CD4-positive, alpha-beta T cell treated with Interleukin-4 for 1 hour (primary cell): ENCODE results near the gene RAD54L2.
"Not testable (repeated sequence)": the region's sequence is repeated elsewhere in the genome, so short reads cannot be mapped to it uniquely, and the experiment has no call there.

ENCODE experiments used
- DNase-seq, 2 donors: peaks; one replicate each; pipeline ENCODE4 v3.0.0-alpha.2; 2020 to 2022

The RAD54L2 gene

DNA sequence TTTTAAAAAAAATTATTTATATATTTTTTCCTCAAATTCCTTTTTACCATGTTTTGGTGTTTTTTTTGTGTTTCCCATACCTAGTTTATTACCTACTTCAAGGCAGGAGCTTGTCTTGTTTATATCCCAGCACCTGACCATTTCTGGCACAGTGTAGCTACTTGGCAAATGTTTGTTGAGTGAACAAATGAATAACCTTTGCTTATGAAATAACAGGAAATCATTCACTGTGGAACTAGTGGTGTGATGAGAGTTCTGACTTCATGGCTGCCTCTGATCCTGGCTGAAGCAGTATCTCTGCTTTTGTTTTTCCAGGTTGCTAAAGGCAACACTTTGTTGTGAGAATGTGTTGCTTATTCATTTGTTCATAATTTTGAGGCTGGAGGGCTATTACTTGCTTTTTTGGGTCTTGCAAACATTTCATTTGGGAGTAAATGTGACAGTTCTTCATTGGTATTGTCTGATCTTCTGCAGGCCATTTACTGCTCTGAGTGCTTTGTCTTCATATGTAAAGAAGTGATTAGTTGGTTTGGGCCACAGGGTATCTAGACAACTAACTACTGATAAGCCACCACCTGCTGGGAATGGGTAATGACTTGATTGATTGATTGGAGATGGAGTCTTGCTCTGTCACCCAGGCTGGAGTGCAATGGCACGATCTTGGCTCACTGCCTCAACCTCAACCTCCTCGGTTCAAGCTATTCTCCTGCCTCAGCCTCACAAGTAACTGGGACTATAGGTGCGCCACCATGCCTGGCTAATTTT is 5.7 kb downstream of the RAD54L2 start:
- no peak for DNase-seq

DNA sequence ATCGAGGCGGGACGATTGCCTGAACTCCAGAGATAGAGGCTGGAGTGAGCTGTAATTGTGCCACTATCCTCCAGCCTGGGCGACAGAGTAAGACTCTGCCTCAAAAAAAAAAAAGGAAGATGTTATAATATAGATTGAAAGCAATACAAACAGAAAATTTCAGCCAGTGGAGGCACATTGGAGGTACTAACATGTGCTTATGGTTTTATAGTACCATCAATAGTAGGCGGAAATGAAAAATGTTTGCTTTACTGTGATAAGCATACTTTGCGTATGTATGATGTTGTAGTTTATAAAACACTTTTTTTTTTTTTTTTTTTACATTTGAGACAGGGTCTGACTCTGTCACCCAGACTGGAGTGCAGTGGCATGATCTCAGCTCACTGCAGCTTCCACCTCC is 8.8 kb downstream of the RAD54L2 start:
- no peak for DNase-seq

DNA sequence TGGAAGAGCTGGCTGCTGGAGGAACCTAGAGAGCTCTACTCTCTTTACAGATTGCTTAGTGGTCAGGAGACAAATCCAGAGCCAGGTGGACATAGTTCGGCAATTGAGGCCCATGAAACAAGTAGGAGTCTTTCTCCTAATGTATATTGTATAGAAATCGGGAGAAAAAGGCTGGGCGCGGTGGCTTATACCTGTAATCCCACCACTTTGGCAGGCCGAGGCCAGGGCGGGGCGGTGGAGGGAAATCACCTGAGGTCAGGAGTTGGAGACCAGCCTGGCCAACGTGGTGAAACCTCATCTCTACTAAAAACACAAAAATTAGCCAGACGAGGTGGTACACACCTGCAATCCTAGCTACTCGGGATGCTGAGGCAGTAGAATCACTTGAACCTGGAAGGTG is 10.8 kb downstream of the RAD54L2 start:
- DNase-seq: no peak

DNA sequence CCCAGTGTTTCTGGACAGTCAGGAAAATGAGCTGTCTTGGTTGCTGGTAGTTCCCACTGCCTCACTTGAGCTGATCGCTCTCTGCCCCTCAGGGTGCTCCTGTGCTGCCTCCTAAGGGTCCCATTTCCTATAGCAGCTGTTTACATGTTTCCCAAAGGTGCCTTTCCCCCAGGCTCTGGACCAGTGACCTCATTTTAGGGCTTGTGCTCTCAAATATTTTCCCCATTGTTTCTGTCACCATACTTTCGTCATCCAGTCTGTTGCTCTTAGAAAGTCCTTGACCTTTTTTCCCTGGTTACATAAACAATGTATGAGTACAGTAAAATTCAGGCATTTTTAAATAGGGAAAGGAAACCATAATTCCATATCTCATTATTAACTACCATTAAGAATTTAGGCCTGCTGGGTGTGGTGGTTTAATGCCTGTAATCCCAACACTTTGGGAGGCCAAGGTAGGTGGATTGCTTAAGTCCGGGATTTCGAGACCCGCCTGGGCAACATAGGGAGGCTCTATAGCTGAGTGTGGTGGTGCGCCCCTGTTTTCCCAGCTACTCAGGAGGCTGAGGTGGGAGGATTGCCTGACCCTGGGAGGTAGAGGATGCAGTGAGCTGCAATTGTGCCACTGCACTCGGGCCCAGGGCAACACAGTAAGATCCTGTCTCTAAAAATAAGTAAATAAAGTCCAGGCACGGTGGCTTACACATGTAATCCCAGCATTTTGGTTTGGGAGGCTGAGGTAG is 11.7 kb downstream of the RAD54L2 start:
- no peak for DNase-seq

DNA sequence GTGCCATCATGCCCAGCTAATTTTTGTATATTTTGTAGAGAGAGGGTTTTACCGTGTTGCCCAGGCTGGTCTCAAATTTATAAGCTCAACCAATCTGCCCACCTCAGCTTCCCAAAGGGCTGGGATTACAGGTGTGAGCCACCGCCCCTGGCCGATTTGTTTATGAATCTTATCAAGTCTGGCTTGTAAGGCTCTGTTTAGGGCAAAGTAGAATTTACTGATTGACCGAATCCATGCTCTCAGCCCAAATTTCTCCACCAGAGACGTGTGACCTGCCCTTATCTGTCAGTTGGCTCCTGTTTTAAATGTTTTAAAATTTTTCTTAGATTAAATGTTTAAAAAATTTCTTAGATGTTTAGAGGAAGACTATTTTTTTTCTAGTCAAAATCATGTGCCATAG is 19.5 kb downstream of the RAD54L2 start:
- no peak for DNase-seq

DNA sequence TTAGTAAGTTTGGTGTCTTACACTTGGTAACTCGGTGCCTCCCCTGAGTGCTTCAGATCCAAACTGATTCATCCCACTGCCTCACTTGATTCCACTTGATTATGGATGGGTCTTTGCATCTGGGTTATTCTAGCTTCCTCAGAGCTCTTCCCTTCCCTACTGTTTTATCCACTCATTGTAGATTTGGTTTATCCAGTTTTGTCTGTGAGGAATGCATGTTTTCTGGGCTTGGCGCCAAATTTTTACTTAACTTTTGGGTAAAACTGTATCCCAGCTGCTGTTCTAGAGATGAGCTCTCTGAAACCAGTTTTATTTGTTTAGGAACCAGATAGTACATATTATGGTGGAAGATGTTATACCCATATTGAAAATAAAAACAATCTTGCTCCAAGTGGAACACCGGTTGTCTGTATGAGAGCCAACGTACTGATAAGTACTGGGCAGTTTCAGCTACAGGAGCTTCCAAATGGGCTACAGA is 20.9 kb downstream of the RAD54L2 start:
- no peak for DNase-seq

DNA sequence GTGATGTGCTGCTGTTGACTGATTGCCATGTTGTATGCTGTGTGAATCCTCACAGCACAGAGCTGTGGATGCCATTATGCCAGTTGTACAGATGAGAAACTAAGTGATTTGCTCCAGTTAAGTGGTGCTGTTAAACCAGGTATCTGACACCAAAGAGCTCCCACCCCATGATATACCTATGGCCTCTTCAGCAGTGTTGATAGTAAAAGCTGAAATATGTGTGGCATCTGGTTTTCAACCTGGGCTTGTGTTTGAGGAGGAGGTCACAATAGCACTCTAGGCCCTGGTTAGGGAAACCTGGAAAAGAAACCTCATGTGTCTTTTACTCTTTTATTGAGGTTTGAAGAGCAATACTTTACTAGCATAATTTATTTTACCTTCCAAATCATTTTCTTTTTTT is 21.4 kb downstream of the RAD54L2 start:
- no peak for DNase-seq

DNA sequence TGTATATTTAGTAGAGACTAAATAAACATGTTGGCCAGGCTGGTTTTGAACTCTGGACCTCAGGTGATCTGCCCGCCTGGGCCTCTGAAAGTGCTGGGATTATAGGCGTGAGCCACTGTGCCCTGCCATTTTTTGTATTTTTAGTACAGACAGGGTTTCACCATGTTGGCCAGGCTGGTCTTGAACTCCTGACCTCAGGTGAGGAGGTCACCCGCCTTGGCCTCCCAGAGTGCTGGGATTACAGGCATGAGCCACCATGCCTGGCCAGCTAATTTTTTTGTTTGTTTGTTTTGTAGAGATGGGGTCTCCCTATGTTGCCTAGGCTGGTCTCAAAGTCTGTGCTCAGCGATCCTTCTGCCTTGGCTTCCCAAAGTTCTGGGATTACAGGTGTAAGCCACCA is 23.9 kb downstream of the RAD54L2 start:
- DNase-seq: not testable (repeated sequence)

DNA sequence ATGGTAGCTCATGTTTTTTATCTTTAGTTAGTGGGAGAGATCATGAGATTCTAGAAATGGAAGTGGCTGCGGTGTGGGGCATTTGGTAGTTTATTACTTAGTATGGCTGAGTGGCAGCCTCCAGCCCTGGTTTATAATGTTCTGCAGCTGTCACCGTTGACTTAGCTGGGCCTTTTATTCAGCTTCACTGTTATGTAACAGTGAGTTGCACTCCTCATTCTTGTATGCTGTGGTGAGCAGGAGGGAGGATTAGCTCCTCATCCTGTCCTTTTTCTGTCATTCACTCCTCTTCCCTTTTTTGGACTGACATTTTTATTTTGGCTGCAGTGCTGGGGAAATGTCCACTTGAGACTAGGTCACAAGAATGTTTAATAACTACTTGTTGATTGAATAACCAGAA is 29.5 kb downstream of the RAD54L2 start:
- no peak for DNase-seq

DNA sequence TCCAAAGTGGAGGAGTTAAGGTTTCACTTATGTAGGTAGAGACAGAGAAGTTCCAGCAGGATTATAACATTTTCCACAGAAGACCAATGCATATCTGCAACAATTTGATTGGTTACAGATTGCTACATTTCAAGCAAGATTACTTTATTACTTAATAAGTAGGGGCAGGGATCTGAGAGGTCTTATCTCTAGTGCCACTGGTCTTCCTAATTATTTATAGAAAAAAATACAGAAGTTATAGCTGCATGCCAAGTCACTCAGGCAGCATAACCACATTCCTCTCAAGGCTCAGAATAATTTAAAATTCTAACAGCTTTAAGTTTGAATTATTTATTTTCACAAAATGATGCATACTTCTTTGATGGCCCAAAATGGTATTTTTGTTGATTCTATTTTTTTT is 30.5 kb downstream of the RAD54L2 start:
- no peak for DNase-seq

DNA sequence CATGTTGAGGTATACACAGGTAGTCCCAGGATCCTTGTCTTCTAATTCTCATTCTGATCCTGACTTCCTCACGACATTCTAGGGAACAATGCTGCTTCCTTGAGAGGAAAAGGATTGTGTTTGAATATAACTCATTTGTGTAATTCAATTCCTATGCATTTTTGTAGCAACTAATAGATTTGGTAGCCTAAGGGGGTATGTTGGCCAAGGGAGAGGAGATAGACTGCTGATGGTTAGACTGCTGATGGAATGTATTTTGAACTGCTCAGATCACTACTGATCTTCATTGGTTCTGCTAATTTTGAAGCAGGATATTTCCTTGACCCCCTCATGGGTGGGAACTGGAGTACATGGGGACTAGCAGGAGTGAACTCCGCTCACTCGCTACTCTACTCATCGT is 39.7 kb downstream of the RAD54L2 start:
- DNase-seq: no peak

DNA sequence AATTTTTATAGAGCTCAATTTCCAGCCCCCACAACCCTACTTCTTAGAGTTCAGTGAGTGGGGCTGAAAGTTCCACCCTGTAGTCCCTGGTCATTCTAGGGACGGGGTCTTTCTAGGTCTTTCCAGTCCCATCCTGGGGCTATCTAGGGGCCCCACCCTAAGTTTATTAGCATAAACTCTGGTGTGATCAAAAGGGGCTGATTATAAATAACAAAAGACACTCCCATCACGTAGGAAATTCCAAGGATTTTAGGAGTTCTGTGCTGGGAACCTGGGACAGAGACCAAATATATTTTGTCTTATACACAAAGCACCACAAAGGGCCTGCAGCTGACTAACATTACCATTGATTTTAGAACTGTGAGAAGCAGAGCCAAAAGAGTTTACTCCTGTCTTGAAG is 41.9 kb downstream of the RAD54L2 start:
- no peak for DNase-seq

DNA sequence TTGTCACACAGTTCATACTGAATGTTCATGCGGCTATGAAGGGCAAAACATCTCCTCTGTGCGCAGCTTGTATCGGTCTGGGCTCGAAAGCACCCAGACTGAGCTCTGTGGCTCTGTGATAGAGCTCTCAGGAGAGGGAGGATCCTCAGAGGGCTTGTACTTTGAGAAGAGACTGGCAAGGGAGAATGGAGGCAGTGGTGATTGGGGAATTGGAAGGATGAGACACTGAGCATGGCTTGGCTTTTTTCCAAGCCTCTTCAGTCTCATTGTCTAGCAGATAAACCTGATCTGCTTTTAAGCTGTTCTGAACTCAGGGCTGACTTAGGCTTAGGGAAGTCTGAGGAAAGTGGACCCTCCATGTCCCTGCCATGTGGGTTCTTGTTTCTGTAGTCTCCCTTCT is 43.0 kb downstream of the RAD54L2 start:
- no peak for DNase-seq

DNA sequence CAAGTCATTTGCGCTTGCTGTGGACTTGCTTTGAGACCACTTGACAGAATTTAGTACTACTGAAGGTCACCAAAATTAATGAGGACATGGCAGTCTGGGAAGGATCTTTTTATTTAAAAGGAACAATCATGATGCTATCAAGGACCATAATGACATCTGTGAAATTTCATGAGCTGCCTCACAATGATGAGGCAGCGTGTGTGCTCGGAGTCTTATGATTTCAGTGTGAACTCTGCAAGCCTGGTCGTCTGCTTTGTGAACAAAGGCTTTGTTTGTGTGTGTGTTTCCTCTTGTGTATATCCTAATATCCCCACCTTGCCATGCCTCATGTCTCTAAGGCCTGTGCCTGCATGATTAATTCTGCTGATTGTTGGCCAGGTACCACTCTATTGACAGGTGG is 46.7 kb downstream of the RAD54L2 start:
- no peak for DNase-seq

DNA sequence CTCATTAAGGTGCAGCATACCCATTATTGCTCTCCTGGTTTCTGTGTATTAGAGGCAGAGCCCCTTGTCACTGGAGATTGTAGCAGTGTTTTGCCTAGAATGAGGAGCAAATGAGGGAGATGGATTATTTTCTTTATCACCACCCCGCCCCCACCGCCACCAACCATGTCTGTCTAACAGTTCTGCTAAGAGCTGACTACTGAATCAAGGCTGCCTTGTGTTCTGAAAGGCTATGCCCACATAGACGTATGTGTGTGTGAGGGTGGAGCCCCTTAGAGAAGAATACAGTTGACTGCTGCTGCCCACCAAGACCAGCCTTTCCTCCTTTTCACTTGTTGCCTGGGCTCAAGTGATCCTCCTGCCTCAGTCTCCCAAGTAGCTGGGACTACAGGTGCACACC is 47.4 kb downstream of the RAD54L2 start:
- DNase-seq: no peak
